ENCODE results near the gene SYDE2.
"Not testable (repeated sequence)": the region's sequence is repeated elsewhere in the genome, so short reads cannot be mapped to it uniquely, and the experiment has no call there.

The SYDE2 gene

GRCh38 chr1:85168884-85169283 lies 31.9 kb downstream of the SYDE2 start:
- DNase-seq = no peak

GRCh38 chr1:85166351-85166750 lies 34.5 kb downstream of the SYDE2 start:
- DNase-seq = no peak

- no peak for DNase-seq
Observed at GRCh38 chr1:85158910-85159309, 41.9 kb downstream of the SYDE2 start.

GRCh38 chr1:85157436-85157835 lies 43.4 kb downstream of the SYDE2 start:
- no peak for DNase-seq

GRCh38 chr1:85153149-85153891 lies 47.5 kb downstream of the SYDE2 start:
- no peak for DNase-seq

GRCh38 chr1:85151446-85151845 lies 49.4 kb downstream of the SYDE2 start:
- no peak for DNase-seq

- DNase-seq = no peak
Observed at GRCh38 chr1:85149805-85150204, 51.0 kb downstream of the SYDE2 start.

GRCh38 chr1:85148524-85149250 lies 52.1 kb downstream of the SYDE2 start:
- no peak for DNase-seq

- DNase-seq = no peak
Observed at GRCh38 chr1:85146972-85147359, 53.9 kb downstream of the SYDE2 start.

GRCh38 chr1:85146298-85146971 lies 54.4 kb downstream of the SYDE2 start:
- not testable (repeated sequence) for DNase-seq

GRCh38 chr1:85144351-85144750 lies 56.5 kb downstream of the SYDE2 start:
- DNase-seq = no peak

- DNase-seq = no peak
Observed at GRCh38 chr1:85142753-85143152, 58.1 kb downstream of the SYDE2 start.

- not testable (repeated sequence) for DNase-seq
Observed at GRCh38 chr1:85138439-85138838, 62.4 kb downstream of the SYDE2 start.

- DNase-seq = no peak
Observed at GRCh38 chr1:85137660-85138059, 63.2 kb downstream of the SYDE2 start.

- no peak for DNase-seq
Observed at GRCh38 chr1:85135392-85135798, 65.4 kb downstream of the SYDE2 start.

GRCh38 chr1:85134583-85135391 lies 66.0 kb downstream of the SYDE2 start:
- DNase-seq = no peak

- DNase-seq = no peak
Observed at GRCh38 chr1:85133565-85134159, 67.2 kb downstream of the SYDE2 start.

- DNase-seq = no peak
Observed at GRCh38 chr1:85132078-85132720, 68.6 kb downstream of the SYDE2 start.

GRCh38 chr1:85128316-85128715 lies 72.5 kb downstream of the SYDE2 start:
- no peak for DNase-seq

- no peak for DNase-seq
Observed at GRCh38 chr1:85125891-85126290, 74.9 kb downstream of the SYDE2 start.

- DNase-seq = no peak
Observed at GRCh38 chr1:85124091-85124490, 76.7 kb downstream of the SYDE2 start.

- DNase-seq = no peak
Observed at GRCh38 chr1:85122169-85122568, 78.6 kb downstream of the SYDE2 start.
